ENCODE data around the gene EDARADD.
A peak's percentile ranks its signal among the peaks of the same experiment; 100 is the strongest.

EDARADD gene

GRCh38 chr1:236416165-236416564 lies 22.1 kb downstream of the EDARADD start:
- H4K8ac ChIP-seq (ENCODE audit: low read depth, low read length) = no peak overlapping the region
- H3K18ac ChIP-seq (ENCODE audit: low read length) = no peak overlapping the region
- DNase-seq = peak in 1 of 2 donors; percentile 17
- H3K4me2 ChIP-seq (ENCODE audit: low read length) = no peak overlapping the region
- H3K4me3 ChIP-seq (ENCODE audit: low read depth, low read length) = no peak overlapping the region
- H3K23ac ChIP-seq (ENCODE audit: low read length) = no peak overlapping the region
- no peaks in the 10 kb centered on the region for H3K79me2 ChIP-seq (ENCODE audit: control insufficient read depth, insufficient read depth, low read length, poor library complexity)
- H3K9me3 ChIP-seq (ENCODE audit: insufficient read depth, low read depth, low read length) = peaks cover 2% of the 10 kb centered on the region
- no peak overlapping the region for H4K91ac ChIP-seq (ENCODE audit: low read depth, low read length)
- peaks cover 0 to 2% of the 10 kb centered on the region in 2 experiments for H3K4me1 ChIP-seq (ENCODE audit: control insufficient read depth in 1 of 2, insufficient read depth in 2 of 2, low read length in 2 of 2)
- H3K27ac ChIP-seq (ENCODE audit: low read depth, low read length) = no peak overlapping the region
- no peak overlapping the region for H2BK120ac ChIP-seq (ENCODE audit: insufficient read depth, low read length, poor library complexity)
- peaks cover 0 to 4% of the 10 kb centered on the region in 2 experiments for H3K36me3 ChIP-seq (ENCODE audit: control insufficient read depth in 1 of 2, insufficient read depth in 2 of 2, low read length in 2 of 2)
- no peak overlapping the region for H2AFZ ChIP-seq (ENCODE audit: insufficient read depth, low read length, poor library complexity)
- no peak overlapping the region for H3K9ac ChIP-seq (ENCODE audit: low read length)
- no peaks in the 10 kb centered on the region for H3K79me1 ChIP-seq (ENCODE audit: low read length)
- no peak overlapping the region for H3K14ac ChIP-seq (ENCODE audit: low read length)
- no peak overlapping the region for H4K12ac ChIP-seq (ENCODE audit: low read depth, low read length)
- H3K27me3 ChIP-seq (ENCODE audit: insufficient read depth, low read length) = no peaks in the 10 kb centered on the region
- H2AK5ac ChIP-seq (ENCODE audit: low read length) = no peak overlapping the region
- H2BK5ac ChIP-seq (ENCODE audit: low read depth, low read length, poor library complexity) = no peak overlapping the region
- no CpG with 5 or more reads among the region's 6 CpGs for WGBS (ENCODE audit: extremely low coverage, insufficient coverage, insufficient read length)
- H3K4ac ChIP-seq (ENCODE audit: low read depth, low read length) = no peak overlapping the region
- no peak overlapping the region for H2BK12ac ChIP-seq (ENCODE audit: low read length)

DNA sequence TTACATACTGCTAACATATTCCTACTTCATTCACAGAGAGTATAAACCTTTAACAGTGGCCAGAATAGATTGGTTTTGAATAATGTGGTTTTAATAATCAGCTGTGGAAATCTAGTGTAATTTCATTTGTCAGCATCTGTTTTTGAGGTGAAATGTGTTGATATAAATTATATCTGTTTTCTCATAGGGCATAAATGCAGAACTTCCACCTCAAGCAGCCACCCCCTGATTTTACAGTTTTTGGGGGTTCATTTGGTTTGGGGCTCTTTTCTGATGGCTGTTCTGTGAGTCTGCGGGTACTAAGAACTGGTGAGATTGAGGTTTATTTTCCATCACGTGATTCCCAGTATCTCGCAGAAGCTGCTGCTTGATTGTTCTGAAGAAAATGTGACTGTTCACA lies 23.2 kb downstream of the EDARADD start:
- H3K27ac ChIP-seq (ENCODE audit: low read depth, low read length) = no peak overlapping the region
- no peak overlapping the region for H2BK5ac ChIP-seq (ENCODE audit: low read depth, low read length, poor library complexity)
- H2BK120ac ChIP-seq (ENCODE audit: insufficient read depth, low read length, poor library complexity) = no peak overlapping the region
- H3K9ac ChIP-seq (ENCODE audit: low read length) = no peak overlapping the region
- peaks cover 0 to 4% of the 10 kb centered on the region in 2 experiments for H3K36me3 ChIP-seq (ENCODE audit: control insufficient read depth in 1 of 2, insufficient read depth in 2 of 2, low read length in 2 of 2)
- H3K18ac ChIP-seq (ENCODE audit: low read length) = no peak overlapping the region
- no peak overlapping the region for H2BK12ac ChIP-seq (ENCODE audit: low read length)
- H4K91ac ChIP-seq (ENCODE audit: low read depth, low read length) = no peak overlapping the region
- no peak overlapping the region for H3K4me3 ChIP-seq (ENCODE audit: low read depth, low read length)
- no peak overlapping the region for H3K14ac ChIP-seq (ENCODE audit: low read length)
- WGBS (ENCODE audit: extremely low coverage, insufficient coverage, insufficient read length) = no CpG with 5 or more reads among the region's 3 CpGs
- H3K9me3 ChIP-seq (ENCODE audit: insufficient read depth, low read depth, low read length) = no peaks in the 10 kb centered on the region
- H3K27me3 ChIP-seq (ENCODE audit: insufficient read depth, low read length) = no peaks in the 10 kb centered on the region
- H2AFZ ChIP-seq (ENCODE audit: insufficient read depth, low read length, poor library complexity) = no peak overlapping the region
- H3K79me1 ChIP-seq (ENCODE audit: low read length) = no peaks in the 10 kb centered on the region
- no peak overlapping the region for H4K12ac ChIP-seq (ENCODE audit: low read depth, low read length)
- H2AK5ac ChIP-seq (ENCODE audit: low read length) = no peak overlapping the region
- no peak for DNase-seq
- H4K8ac ChIP-seq (ENCODE audit: low read depth, low read length) = no peak overlapping the region
- no peak overlapping the region for H3K23ac ChIP-seq (ENCODE audit: low read length)
- no peak overlapping the region for H3K4me2 ChIP-seq (ENCODE audit: low read length)
- peaks cover 0 to 2% of the 10 kb centered on the region in 2 experiments for H3K4me1 ChIP-seq (ENCODE audit: control insufficient read depth in 1 of 2, insufficient read depth in 2 of 2, low read length in 2 of 2)
- no peaks in the 10 kb centered on the region for H3K79me2 ChIP-seq (ENCODE audit: control insufficient read depth, insufficient read depth, low read length, poor library complexity)
- H3K4ac ChIP-seq (ENCODE audit: low read depth, low read length) = no peak overlapping the region

GRCh38 chr1:236419502-236419901 lies 25.4 kb downstream of the EDARADD start:
- H2AFZ ChIP-seq (ENCODE audit: insufficient read depth, low read length, poor library complexity) = no peak overlapping the region
- WGBS (ENCODE audit: extremely low coverage, insufficient coverage, insufficient read length) = no CpG with 5 or more reads among the region's 7 CpGs
- peaks cover 0 to 2% of the 10 kb centered on the region in 2 experiments for H3K4me1 ChIP-seq (ENCODE audit: control insufficient read depth in 1 of 2, insufficient read depth in 2 of 2, low read length in 2 of 2)

DNA sequence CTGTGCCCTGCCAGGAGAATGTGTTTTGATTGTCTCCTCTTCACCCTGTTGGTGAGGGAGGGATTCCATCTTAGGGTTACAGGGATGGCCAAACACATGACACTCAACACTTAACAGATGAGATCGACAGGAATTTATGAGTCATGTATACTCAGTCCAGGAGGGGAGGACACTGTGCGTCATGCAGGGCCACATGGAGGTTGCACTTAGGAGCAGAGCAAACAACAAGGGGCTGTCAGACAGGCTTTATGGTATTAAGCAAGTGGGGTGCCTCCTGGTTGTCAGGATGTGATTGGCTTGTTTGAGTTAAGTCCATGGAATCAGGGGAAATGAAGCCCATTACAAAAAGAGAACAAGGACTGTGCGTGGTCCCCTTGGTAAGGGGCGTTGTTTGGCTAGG lies 26.9 kb downstream of the EDARADD start:
- no peaks in the 10 kb centered on the region for H3K9me3 ChIP-seq (ENCODE audit: insufficient read depth, low read depth, low read length)
- no peak overlapping the region for H3K4ac ChIP-seq (ENCODE audit: low read depth, low read length)
- H3K14ac ChIP-seq (ENCODE audit: low read length) = no peak overlapping the region
- H4K8ac ChIP-seq (ENCODE audit: low read depth, low read length) = no peak overlapping the region
- no peak overlapping the region for H4K12ac ChIP-seq (ENCODE audit: low read depth, low read length)
- H4K91ac ChIP-seq (ENCODE audit: low read depth, low read length) = no peak overlapping the region
- no peak overlapping the region for H3K23ac ChIP-seq (ENCODE audit: low read length)
- H2BK120ac ChIP-seq (ENCODE audit: insufficient read depth, low read length, poor library complexity) = no peak overlapping the region
- H2AFZ ChIP-seq (ENCODE audit: insufficient read depth, low read length, poor library complexity) = no peak overlapping the region
- no peaks in the 10 kb centered on the region for H3K79me2 ChIP-seq (ENCODE audit: control insufficient read depth, insufficient read depth, low read length, poor library complexity)
- peak; percentile 23 to 62 for DNase-seq
- H3K36me3 ChIP-seq (ENCODE audit: control insufficient read depth in 1 of 2, insufficient read depth in 2 of 2, low read length in 2 of 2) = no peaks in the 10 kb centered on the region
- H3K27me3 ChIP-seq (ENCODE audit: insufficient read depth, low read length) = no peaks in the 10 kb centered on the region
- H3K4me1 ChIP-seq (ENCODE audit: control insufficient read depth in 1 of 2, insufficient read depth in 2 of 2, low read length in 2 of 2) = peaks cover 0 to 2% of the 10 kb centered on the region in 2 experiments
- no peak overlapping the region for H2BK12ac ChIP-seq (ENCODE audit: low read length)
- no peaks in the 10 kb centered on the region for H3K79me1 ChIP-seq (ENCODE audit: low read length)
- no CpG with 5 or more reads among the region's 4 CpGs for WGBS (ENCODE audit: extremely low coverage, insufficient coverage, insufficient read length)
- H2BK5ac ChIP-seq (ENCODE audit: low read depth, low read length, poor library complexity) = no peak overlapping the region
- no peak overlapping the region for H3K18ac ChIP-seq (ENCODE audit: low read length)
- H3K4me2 ChIP-seq (ENCODE audit: low read length) = no peak overlapping the region
- no peak overlapping the region for H3K9ac ChIP-seq (ENCODE audit: low read length)
- H2AK5ac ChIP-seq (ENCODE audit: low read length) = no peak overlapping the region
- H3K4me3 ChIP-seq (ENCODE audit: low read depth, low read length) = no peak overlapping the region
- H3K27ac ChIP-seq (ENCODE audit: low read depth, low read length) = no peak overlapping the region

More at GRCh38 chr1:236419502-236419901, 25.4 kb downstream of the EDARADD start:
- Histone ChIP-seq H3K14ac (ENCODE audit: low read length) (no peak overlapping the region), H3K23ac (ENCODE audit: low read length) (no peak overlapping the region), H3K4ac (ENCODE audit: low read depth, low read length) (no peak overlapping the region), H2BK120ac (ENCODE audit: insufficient read depth, low read length, poor library complexity) (no peak overlapping the region), H3K18ac (ENCODE audit: low read length) (no peak overlapping the region), H3K4me2 (ENCODE audit: low read length) (no peak overlapping the region), H2BK5ac (ENCODE audit: low read depth, low read length, poor library complexity) (no peak overlapping the region), H3K27ac (ENCODE audit: low read depth, low read length) (no peak overlapping the region), H4K8ac (ENCODE audit: low read depth, low read length) (no peak overlapping the region), H4K91ac (ENCODE audit: low read depth, low read length) (no peak overlapping the region), H3K9me3 (ENCODE audit: insufficient read depth, low read depth, low read length) (no peaks in the 10 kb centered on the region), H3K79me2 (ENCODE audit: control insufficient read depth, insufficient read depth, low read length, poor library complexity) (no peaks in the 10 kb centered on the region), H3K79me1 (ENCODE audit: low read length) (no peaks in the 10 kb centered on the region), H4K12ac (ENCODE audit: low read depth, low read length) (no peak overlapping the region), H3K27me3 (ENCODE audit: insufficient read depth, low read length) (no peaks in the 10 kb centered on the region), H2AK5ac (ENCODE audit: low read length) (no peak overlapping the region), H3K9ac (ENCODE audit: low read length) (no peak overlapping the region), H3K36me3 (ENCODE audit: control insufficient read depth in 1 of 2, insufficient read depth in 2 of 2, low read length in 2 of 2) (peaks cover 0 to 4% of the 10 kb centered on the region in 2 experiments), H3K4me3 (ENCODE audit: low read depth, low read length) (no peak overlapping the region), H2BK12ac (ENCODE audit: low read length) (no peak overlapping the region)
- DNase-seq = no peak
